PC-9 (cell line): ENCODE data around the gene ANAPC4. TPM values are rescaled to one million over a fixed set of nuclear protein-coding genes. Genes with fewer than 3 reads are reported as not detected.

ENCODE experiments used
- BruUV-seq: library from RNA; stranded (reverse); fragments of 400-500 nt; replicated peaks from 2 replicates; lab custom pipeline; 2021; lab: Mats Ljungman, UMichigan
- CTCF ChIA-PET: fragments of 300-600 bp; sonication (Branson Sonifier 250); formaldehyde crosslinking; loops from one replicate; lab custom pipeline; 2022; ENCODE audit warnings: antibody characterized with exemption; lab: Charles Lee
- POLR2A ChIA-PET: fragments of 300-600 bp; sonication (Branson Sonifier 250); formaldehyde crosslinking; loops from one replicate; lab custom pipeline; 2022; ENCODE audit warnings: antibody characterized with exemption; ENCODE audit not compliant: unreplicated experiment; lab: Charles Lee
- DNase-seq, 2 experiments: peaks; one replicate each; pipeline versions ENCODE4 v3.0.0 to v3.0.0-alpha.2; 2015 to 2022; ENCODE audit warnings: mixed read lengths in 1 of 2
- H2AFZ ChIP-seq: fragments of 200-600 bp; sonication (generic); 2 replicates; pipeline ENCODE4 v1.8.1; 2017; ENCODE audit warnings: antibody characterized with exemption
- H3F3A ChIP-seq: fragments of 200-600 bp; sonication (generic); 2 replicates; pipeline ENCODE4 v1.8.1; 2017; ENCODE audit warnings: antibody characterized with exemption, mild to moderate bottlenecking, low read depth; ENCODE audit not compliant: insufficient read depth
- H3K27ac ChIP-seq: fragments of 200-600 bp; sonication (generic); 2 replicates; pipeline ENCODE4 v1.6.1; 2016; ENCODE audit warnings: mixed run types
- H3K27me3 ChIP-seq: fragments of 200-600 bp; sonication (generic); 2 replicates; pipeline ENCODE4 v1.6.1; 2016; ENCODE audit warnings: low read depth, mixed run types; ENCODE audit not compliant: insufficient read depth
- H3K36me3 ChIP-seq: fragments of 200-600 bp; sonication (generic); 2 replicates; pipeline ENCODE4 v1.6.1; 2016; ENCODE audit warnings: low read depth, mixed run types
- H3K4me1 ChIP-seq: fragments of 200-600 bp; sonication (generic); replicated peaks from 2 replicates; pipeline ENCODE4 v1.6.1; 2016; ENCODE audit warnings: mixed run types; ENCODE audit not compliant: insufficient read depth
- H3K4me2 ChIP-seq: fragments of 200-600 bp; sonication (generic); 2 replicates; pipeline ENCODE4 v1.6.1; 2017; ENCODE audit warnings: mixed run types
- H3K4me3 ChIP-seq: fragments of 200-600 bp; sonication (generic); 2 replicates; pipeline ENCODE4 v1.6.1; 2016; ENCODE audit warnings: mixed run types
- H3K79me2 ChIP-seq: fragments of 200-600 bp; sonication (generic); 2 replicates; pipeline ENCODE4 v1.6.1; 2017; ENCODE audit warnings: low read depth, mixed run types
- H3K9me2 ChIP-seq: fragments of 200-600 bp; sonication (generic); 2 replicates; pipeline ENCODE4 v1.8.1; 2017; ENCODE audit warnings: mild to moderate bottlenecking; ENCODE audit not compliant: insufficient read depth
- H3K9me3 ChIP-seq: fragments of 200-600 bp; sonication (generic); 2 replicates; pipeline ENCODE4 v1.8.1; 2016; ENCODE audit warnings: low read depth; ENCODE audit not compliant: insufficient read depth
- H4K20me1 ChIP-seq: fragments of 200-600 bp; sonication (generic); 2 replicates; pipeline ENCODE4 v1.8.1; 2017; ENCODE audit not compliant: insufficient read depth
- EZH2 ChIP-seq: fragments of 200-600 bp; sonication (generic); IDR thresholded peaks from 2 replicates; pipeline ENCODE4 v1.8.0; 2017; ENCODE audit warnings: antibody characterized with exemption, low read depth
- intact Hi-C: fragments of 100-400 bp; cut with micrococcal nuclease; formaldehyde crosslinking; loops from one replicate; pipeline ENCODE4 v1.10.0; 2022; ENCODE audit not compliant: unreplicated experiment
- total RNA-seq: library from RNA; stranded (reverse); gene quantifications from 2 replicates; pipeline ENCODE4 v1.2.3, GENCODE V29; 2021
- TF ChIP-seq, protein P1 (sequence below): fragments of 200-600 bp; sonication (generic); conservative IDR thresholded peaks from 2 replicates; pipeline ENCODE4 v1.6.1; 2017; ENCODE audit warnings: mixed run types, antibody characterized with exemption, mild to moderate bottlenecking, moderate library complexity

The ANAPC4 gene
- total RNA-seq, 1 experiment from 2014 or later, result 25.8 TPM

DNA sequence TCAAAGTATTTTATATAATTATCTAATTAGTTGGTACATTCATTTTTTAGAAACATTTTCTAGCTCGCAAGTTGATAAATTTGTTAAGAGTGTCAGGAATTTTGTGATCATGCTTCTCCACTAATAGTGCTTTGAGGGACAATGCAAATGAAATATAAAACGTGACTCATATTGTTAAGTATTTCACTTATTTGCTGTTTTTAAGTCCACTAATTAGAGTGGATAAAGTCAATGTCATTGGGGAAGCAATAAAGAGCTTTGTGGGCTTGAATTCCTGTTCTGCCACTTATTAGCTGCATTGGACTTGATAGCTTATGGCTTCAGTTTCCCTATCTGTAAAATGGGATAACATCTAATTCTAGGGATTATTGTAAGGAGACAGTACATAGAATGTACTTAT is 26.5 kb upstream of the ANAPC4 start:
- Histone ChIP-seq H3K4me1 (no peaks in the 10 kb centered on the region), H3K27me3 (no peaks in the 10 kb centered on the region), H3K27ac (no peak overlapping the region), H3K9me3 (no peaks in the 10 kb centered on the region), H3K36me3 (no peaks in the 10 kb centered on the region), H3K9me2 (no peaks in the 10 kb centered on the region), H3K4me2 (no peak overlapping the region), H3K79me2 (no peaks in the 10 kb centered on the region), H3F3A (no peaks in the 10 kb centered on the region), H2AFZ (no peak overlapping the region), H3K4me3 (no peak overlapping the region), H4K20me1 (no peaks in the 10 kb centered on the region)
- no peak for DNase-seq
- CTCF ChIA-PET, result no interaction called here
- no TSS peak for BruUV-seq
- TF ChIP-seq, protein P1, sequence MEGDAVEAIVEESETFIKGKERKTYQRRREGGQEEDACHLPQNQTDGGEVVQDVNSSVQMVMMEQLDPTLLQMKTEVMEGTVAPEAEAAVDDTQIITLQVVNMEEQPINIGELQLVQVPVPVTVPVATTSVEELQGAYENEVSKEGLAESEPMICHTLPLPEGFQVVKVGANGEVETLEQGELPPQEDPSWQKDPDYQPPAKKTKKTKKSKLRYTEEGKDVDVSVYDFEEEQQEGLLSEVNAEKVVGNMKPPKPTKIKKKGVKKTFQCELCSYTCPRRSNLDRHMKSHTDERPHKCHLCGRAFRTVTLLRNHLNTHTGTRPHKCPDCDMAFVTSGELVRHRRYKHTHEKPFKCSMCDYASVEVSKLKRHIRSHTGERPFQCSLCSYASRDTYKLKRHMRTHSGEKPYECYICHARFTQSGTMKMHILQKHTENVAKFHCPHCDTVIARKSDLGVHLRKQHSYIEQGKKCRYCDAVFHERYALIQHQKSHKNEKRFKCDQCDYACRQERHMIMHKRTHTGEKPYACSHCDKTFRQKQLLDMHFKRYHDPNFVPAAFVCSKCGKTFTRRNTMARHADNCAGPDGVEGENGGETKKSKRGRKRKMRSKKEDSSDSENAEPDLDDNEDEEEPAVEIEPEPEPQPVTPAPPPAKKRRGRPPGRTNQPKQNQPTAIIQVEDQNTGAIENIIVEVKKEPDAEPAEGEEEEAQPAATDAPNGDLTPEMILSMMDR, result no peak
- no peak for TF ChIP-seq EZH2
- POLR2A ChIA-PET, result interaction anchor here (0.6 kb wide), 1 partner anchor 32 kb away, joined by 8 read pairs; no protein-coding TSS in a partner anchor
- intact Hi-C loops, result no loop called here

DNA sequence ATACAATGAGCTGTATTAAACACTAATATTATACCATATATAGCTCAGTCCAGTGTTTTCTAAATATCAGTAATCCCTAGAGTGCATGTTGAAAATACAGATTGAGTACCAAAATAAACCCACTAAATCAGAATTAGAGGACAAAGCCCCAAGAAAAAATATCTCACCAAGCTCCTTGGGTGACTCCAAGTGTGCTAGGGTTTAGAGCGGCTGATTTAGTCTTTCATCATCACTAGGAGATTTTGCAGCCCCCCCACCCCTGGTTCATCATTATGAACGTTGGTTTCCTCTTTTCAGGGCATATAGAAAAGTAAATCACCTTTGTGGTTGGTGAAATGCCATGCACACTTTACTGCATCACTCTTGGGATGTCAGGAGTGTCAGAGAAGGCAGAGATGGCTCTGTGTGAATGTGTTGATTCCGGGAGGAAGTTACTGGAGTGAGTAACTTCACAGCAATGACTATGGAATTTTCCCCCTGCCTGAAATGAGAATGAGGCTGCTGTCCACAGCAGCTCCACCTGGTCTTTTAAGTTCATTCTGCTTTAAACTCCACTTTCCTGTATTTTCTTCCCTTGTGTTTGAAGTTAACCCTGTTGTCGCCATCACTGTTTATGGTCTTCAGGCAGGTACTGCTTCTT is 25.2 kb upstream of the ANAPC4 start:
- no peaks in the 10 kb centered on the region for H3K27me3 ChIP-seq
- H3K27ac ChIP-seq, result no peak overlapping the region
- POLR2A ChIA-PET, result no interaction called here
- H3K9me3 ChIP-seq, result no peaks in the 10 kb centered on the region
- H3K4me3 ChIP-seq, result no peak overlapping the region
- no peaks in the 10 kb centered on the region for H3F3A ChIP-seq
- TF ChIP-seq EZH2, result no peak
- intact Hi-C loops, result no loop called here
- CTCF ChIA-PET, result interaction anchor here (1.0 kb wide), 1 partner anchor 40 kb away, joined by 5 read pairs; the partner anchor contains the start of gene ZCCHC4
- no peaks in the 10 kb centered on the region for H3K9me2 ChIP-seq
- no peaks in the 10 kb centered on the region for H4K20me1 ChIP-seq
- DNase-seq, result no peak
- H3K36me3 ChIP-seq, result no peaks in the 10 kb centered on the region
- H3K4me1 ChIP-seq, result no peaks in the 10 kb centered on the region
- no TSS peak for BruUV-seq
- no peaks in the 10 kb centered on the region for H3K79me2 ChIP-seq
- no peak overlapping the region for H2AFZ ChIP-seq
- H3K4me2 ChIP-seq, result no peak overlapping the region

DNA sequence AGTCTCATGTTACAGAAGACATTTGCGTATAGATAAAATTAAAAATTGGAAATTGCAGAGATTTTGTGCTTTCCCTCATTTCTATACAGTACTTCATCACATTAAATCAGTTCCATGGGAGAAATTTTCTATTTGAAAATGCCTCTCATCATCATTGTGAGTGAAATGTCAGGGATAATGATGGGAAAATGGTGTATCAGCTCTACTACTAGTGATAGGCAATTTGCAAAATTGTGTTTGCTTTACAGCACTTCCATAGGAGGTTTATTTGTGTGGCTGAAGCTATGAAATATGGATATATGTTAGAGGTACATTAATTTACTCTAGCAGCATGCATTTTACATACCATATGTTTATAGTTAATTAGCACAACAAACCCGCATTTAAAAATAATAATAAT is 21.0 kb upstream of the ANAPC4 start:
- Histone ChIP-seq H2AFZ (no peak overlapping the region), H3K27me3 (no peaks in the 10 kb centered on the region), H3K4me1 (no peaks in the 10 kb centered on the region), H3K79me2 (no peaks in the 10 kb centered on the region), H3K9me3 (no peaks in the 10 kb centered on the region), H3K9me2 (no peaks in the 10 kb centered on the region), H3K36me3 (no peaks in the 10 kb centered on the region), H3K4me3 (no peak overlapping the region), H3K27ac (no peak overlapping the region), H4K20me1 (no peaks in the 10 kb centered on the region), H3K4me2 (no peak overlapping the region), H3F3A (no peaks in the 10 kb centered on the region)
- no TSS peak for BruUV-seq
- TF ChIP-seq, protein P1, result no peak
- no peak for TF ChIP-seq EZH2
- ChIA-PET POLR2A (no interaction called here), CTCF (no interaction called here)
- DNase-seq, result no peak
- intact Hi-C loops, result no loop called here
